ENCODE measurements around the gene CDHR2.

- TF ChIP-seq CTCF (IDR thresholded peaks at IDR 0.05; ENCODE audit: extremely low read depth in 1 of 2, insufficient read depth in 1 of 2, low read depth in 1 of 2, low read length in 2 of 2) (no peak), POLR2A (IDR thresholded peaks at IDR 0.05; ENCODE audit: low read depth, low read length) (no peak), POLR2AphosphoS5 (IDR thresholded peaks at IDR 0.05; ENCODE audit: insufficient read depth, low read depth, low read length) (no peak), MAX (IDR thresholded peaks at IDR 0.05; ENCODE audit: insufficient read depth, insufficient read length) (no peak), EZH2 (IDR thresholded peaks at IDR 0.05; ENCODE audit: borderline replicate concordance, low read depth, low read length, severe bottlenecking) (no peak), MYC (IDR thresholded peaks at IDR 0.05; ENCODE audit: low read depth, low read length) (no peak), JUN (IDR thresholded peaks at IDR 0.05; ENCODE audit: borderline replicate concordance, insufficient read depth, insufficient read length, low read depth) (no peak), FOS (IDR thresholded peaks at IDR 0.05; ENCODE audit: borderline replicate concordance, insufficient read depth, low read length) (no peak), GATA2 (IDR thresholded peaks at IDR 0.05; ENCODE audit: insufficient read depth, insufficient read length, low read depth, low read length) (no peak)
These were observed 47.0 kb downstream of the CDHR2 start for GRCh38 chr5:176596069-176596644.

All from endothelial cell of umbilical vein (primary cell).